ENCODE data around the gene TRMU.

DNA sequence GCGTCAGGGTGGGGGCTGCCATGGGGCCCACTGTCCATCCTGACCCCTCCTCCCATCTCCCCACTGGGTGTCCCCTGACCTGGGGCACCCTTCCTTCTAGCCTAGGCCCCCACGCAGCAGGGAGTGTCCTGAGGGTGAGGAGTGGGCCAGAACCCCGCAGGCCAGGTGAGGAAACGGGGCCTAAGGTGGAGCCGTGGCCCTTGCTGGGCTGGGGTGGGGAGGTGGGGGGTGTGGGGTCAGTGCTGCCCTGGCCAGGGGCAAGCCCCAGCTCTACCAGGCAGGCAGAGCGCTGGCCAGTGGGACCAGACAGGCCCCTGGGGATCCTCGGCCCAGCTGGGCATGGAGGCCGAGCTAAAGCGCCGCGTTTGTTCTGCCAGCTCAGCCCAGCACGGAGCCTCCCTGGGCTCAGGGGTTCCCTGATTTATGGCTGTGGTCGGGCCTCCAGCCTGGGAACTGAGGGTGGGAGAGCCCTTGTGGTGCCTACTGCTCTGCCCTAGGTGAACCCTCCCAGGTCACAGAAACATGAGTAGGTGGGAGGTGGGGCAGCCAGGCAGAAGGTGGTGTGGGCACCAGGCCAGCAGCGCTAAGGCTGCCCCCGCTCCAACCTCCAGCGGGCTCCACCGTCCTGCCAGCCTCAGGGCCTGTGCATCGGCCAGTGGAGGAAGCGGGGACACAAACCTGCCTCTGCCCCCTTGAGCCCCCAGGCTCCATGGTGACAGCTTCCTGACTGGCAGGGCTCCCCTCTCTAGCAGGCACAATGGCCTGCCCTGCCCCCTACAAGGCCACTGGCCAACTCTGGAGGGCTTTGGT, 22.4 kb downstream of the TRMU start:
- TF ChIP-seq, protein P1, sequence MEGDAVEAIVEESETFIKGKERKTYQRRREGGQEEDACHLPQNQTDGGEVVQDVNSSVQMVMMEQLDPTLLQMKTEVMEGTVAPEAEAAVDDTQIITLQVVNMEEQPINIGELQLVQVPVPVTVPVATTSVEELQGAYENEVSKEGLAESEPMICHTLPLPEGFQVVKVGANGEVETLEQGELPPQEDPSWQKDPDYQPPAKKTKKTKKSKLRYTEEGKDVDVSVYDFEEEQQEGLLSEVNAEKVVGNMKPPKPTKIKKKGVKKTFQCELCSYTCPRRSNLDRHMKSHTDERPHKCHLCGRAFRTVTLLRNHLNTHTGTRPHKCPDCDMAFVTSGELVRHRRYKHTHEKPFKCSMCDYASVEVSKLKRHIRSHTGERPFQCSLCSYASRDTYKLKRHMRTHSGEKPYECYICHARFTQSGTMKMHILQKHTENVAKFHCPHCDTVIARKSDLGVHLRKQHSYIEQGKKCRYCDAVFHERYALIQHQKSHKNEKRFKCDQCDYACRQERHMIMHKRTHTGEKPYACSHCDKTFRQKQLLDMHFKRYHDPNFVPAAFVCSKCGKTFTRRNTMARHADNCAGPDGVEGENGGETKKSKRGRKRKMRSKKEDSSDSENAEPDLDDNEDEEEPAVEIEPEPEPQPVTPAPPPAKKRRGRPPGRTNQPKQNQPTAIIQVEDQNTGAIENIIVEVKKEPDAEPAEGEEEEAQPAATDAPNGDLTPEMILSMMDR (IDR thresholded peaks at IDR 0.05): no peak
- no peak for TF ChIP-seq EZH2phosphoT487 (IDR thresholded peaks at IDR 0.05)
- TF ChIP-seq EZH2 (IDR thresholded peaks at IDR 0.05): no peak

All from neural progenitor cell (in vitro differentiated cells).